OCI-LY7 (cell line): Measurements from ENCODE around the gene TSPAN5. TPM values are rescaled to one million over a fixed set of nuclear protein-coding genes. Genes with fewer than 3 reads are reported as not detected.

Experiments used
- BruUV-seq: library from RNA; stranded (reverse); fragments of 400-500 nt; replicated peaks from 2 replicates; lab custom pipeline; 2021; lab: Mats Ljungman, UMichigan
- CTCF ChIA-PET: fragments of 300-600 bp; sonication (Branson Sonifier 250); formaldehyde crosslinking; loops from one replicate; lab custom pipeline; 2022; ENCODE audit warnings: antibody characterized with exemption; ENCODE audit not compliant: unreplicated experiment; lab: Charles Lee
- POLR2A ChIA-PET: fragments of 300-600 bp; sonication (Branson Sonifier 250); formaldehyde crosslinking; loops from one replicate; lab custom pipeline; 2022; ENCODE audit warnings: antibody characterized with exemption; lab: Charles Lee
- DNase-seq: peaks from one replicate; pipeline ENCODE4 v3.0.0-alpha.2; 2015; ENCODE audit warnings: low spot score
- H2AFZ ChIP-seq: fragments of 200-600 bp; sonication (generic), shearing (Covaris generic); 2 replicates; pipeline ENCODE4 v1.6.1; 2014; ENCODE audit warnings: mild to moderate bottlenecking, antibody characterized with exemption, low read length, moderate library complexity
- H3K27ac ChIP-seq: fragments of 200-600 bp; sonication (generic); 2 replicates; pipeline ENCODE4 v1.5.1; 2014; ENCODE audit warnings: mixed run types, low read depth, mild to moderate bottlenecking, moderate library complexity, low read length, inconsistent platforms; ENCODE audit not compliant: poor library complexity, severe bottlenecking
- H3K36me3 ChIP-seq: fragments of 200-600 bp; sonication (generic); 2 replicates; pipeline ENCODE4 v1.6.1; 2014; ENCODE audit warnings: mild to moderate bottlenecking, antibody characterized with exemption, low read length, moderate library complexity, mixed read lengths; ENCODE audit not compliant: insufficient read depth
- H3K4me1 ChIP-seq: fragments of 200-600 bp; sonication (generic); 2 replicates; pipeline ENCODE4 v1.5.1; 2014; ENCODE audit warnings: mild to moderate bottlenecking, low read length; ENCODE audit not compliant: insufficient read depth, poor library complexity, severe bottlenecking
- H3K4me2 ChIP-seq: fragments of 200-600 bp; sonication (generic); 2 replicates; pipeline ENCODE4 v1.6.1; 2014; ENCODE audit warnings: mild to moderate bottlenecking, low read length
- H3K4me3 ChIP-seq: fragments of 200-600 bp; sonication (generic); 2 replicates; pipeline ENCODE4 v1.5.1; 2014; ENCODE audit warnings: mild to moderate bottlenecking, low read depth, low read length; ENCODE audit not compliant: poor library complexity, severe bottlenecking
- H3K79me2 ChIP-seq: fragments of 200-600 bp; sonication (generic); 2 replicates; pipeline ENCODE4 v1.6.1; 2016; ENCODE audit warnings: low read depth, mild to moderate bottlenecking, low read length, moderate library complexity, mixed read lengths; ENCODE audit not compliant: insufficient read depth
- H3K9me2 ChIP-seq: fragments of 200-600 bp; sonication (generic); 2 replicates; pipeline ENCODE4 v1.6.1; 2016; ENCODE audit warnings: mild to moderate bottlenecking, low read length, mixed read lengths; ENCODE audit not compliant: insufficient read depth
- H3K9me3 ChIP-seq: fragments of 200-600 bp; sonication (generic); 2 replicates; pipeline ENCODE4 v1.6.1; 2014; ENCODE audit warnings: mild to moderate bottlenecking, mixed run types, low read length, mixed read lengths
- H4K20me1 ChIP-seq: fragments of 200-600 bp; sonication (generic); 2 replicates; pipeline ENCODE4 v1.6.1; 2014; ENCODE audit warnings: mild to moderate bottlenecking, antibody characterized with exemption, low read length, moderate library complexity, mixed read lengths; ENCODE audit not compliant: insufficient read depth
- CTCF ChIP-seq: fragments of 200-600 bp; sonication (generic); conservative IDR thresholded peaks from 2 replicates; pipeline ENCODE4 v1.5.1; 2014; ENCODE audit warnings: mild to moderate bottlenecking, antibody characterized with exemption, low read length, moderate library complexity, mixed read lengths
- EZH2phosphoT487 ChIP-seq: fragments of 200-600 bp; sonication (generic); IDR thresholded peaks from 2 replicates; pipeline ENCODE4 v1.6.1; 2018; ENCODE audit warnings: low read depth, borderline replicate concordance, mild to moderate bottlenecking, mixed run types, antibody characterized with exemption, low read length, moderate library complexity, mixed read lengths
- intact Hi-C: fragments of 100-400 bp; cut with micrococcal nuclease; formaldehyde crosslinking; loops from one replicate; pipeline ENCODE4 v1.10.0; 2022; ENCODE audit not compliant: unreplicated experiment
- total RNA-seq, 2 experiments: library from RNA; depleted of rRNA in 1 of 2; stranded (reverse); fragments of >200 nt in 1 of 2; shearing (Covaris generic) in 1 of 2; gene quantifications; 2 replicates each; pipeline ENCODE4 v1.2.3, GENCODE V29; 2014 to 2022

The TSPAN5 gene
- total RNA-seq, 2 experiments from 2014 or later, result not detected

- CTCF ChIA-PET, result no interaction called here
These were observed 113.5 kb downstream of the TSPAN5 start for GRCh38 chr4:98544818-98545414.

DNA sequence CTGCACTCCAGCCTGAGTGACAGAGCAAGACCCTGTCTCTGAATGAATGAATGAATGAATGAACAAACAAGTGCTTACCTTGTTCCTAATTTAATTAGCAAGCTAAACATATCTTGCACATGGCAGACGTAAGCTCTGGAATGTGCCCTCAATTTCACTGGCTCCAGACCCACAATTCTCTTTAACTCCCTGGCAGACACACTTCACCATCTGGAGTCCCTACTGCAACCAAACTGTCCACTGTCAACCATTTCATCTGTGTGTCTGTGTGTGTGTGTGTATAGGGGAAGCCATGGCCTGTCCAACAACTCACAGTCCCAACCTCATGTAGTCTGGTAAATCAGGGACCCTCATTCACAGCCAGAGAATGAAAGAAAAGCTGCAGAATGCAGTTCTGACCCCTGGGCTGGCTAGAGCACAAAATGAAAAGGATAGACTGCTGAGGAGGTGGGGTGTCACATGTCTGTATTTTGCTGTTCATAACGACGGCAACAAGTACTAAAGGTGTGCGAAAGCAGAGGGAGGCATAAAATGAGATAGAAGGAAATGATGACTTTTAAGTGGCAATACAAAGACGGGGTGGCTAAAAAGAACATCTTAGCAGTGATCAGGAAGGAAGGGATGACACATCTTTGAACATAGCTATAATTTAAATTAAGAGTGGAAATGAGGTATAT, 114.1 kb downstream of the TSPAN5 start:
- intact Hi-C loops, result no loop called here
- no TSS peak for BruUV-seq

More at GRCh38 chr4:98544818-98545414, 113.5 kb downstream of the TSPAN5 start:
- BruUV-seq, result no TSS peak
- Histone ChIP-seq H4K20me1 (no peaks in the 10 kb centered on the region), H3K27ac (no peak overlapping the region), H3K9me3 (no peaks in the 10 kb centered on the region), H3K36me3 (no peaks in the 10 kb centered on the region), H3K4me3 (no peak overlapping the region), H2AFZ (no peak overlapping the region), H3K4me2 (no peak overlapping the region), H3K4me1 (no peaks in the 10 kb centered on the region), H3K9me2 (no peaks in the 10 kb centered on the region), H3K79me2 (no peaks in the 10 kb centered on the region)
- DNase-seq, result no peak
- intact Hi-C loops, result no loop called here
- POLR2A ChIA-PET, result interaction anchor here (0.7 to 1.6 kb wide), 2 partner anchors 9 to 14 kb away, joined by 4 to 5 read pairs; no protein-coding TSS in a partner anchor
- TF ChIP-seq CTCF (no peak), EZH2phosphoT487 (no peak)

More for the DNA sequence above, 114.1 kb downstream of the TSPAN5 start:
- H3K4me2 ChIP-seq, result no peak overlapping the region
- no peaks in the 10 kb centered on the region for H4K20me1 ChIP-seq
- TF ChIP-seq CTCF, result no peak
- TF ChIP-seq EZH2phosphoT487, result no peak
- no peaks in the 10 kb centered on the region for H3K4me1 ChIP-seq
- no peak overlapping the region for H3K27ac ChIP-seq
- no peaks in the 10 kb centered on the region for H3K36me3 ChIP-seq
- POLR2A ChIA-PET, result interaction anchor here (1.6 kb wide), 1 partner anchor 10 kb away, joined by 5 read pairs; no protein-coding TSS in a partner anchor
- no peaks in the 10 kb centered on the region for H3K79me2 ChIP-seq
- CTCF ChIA-PET, result no interaction called here
- H3K4me3 ChIP-seq, result no peak overlapping the region
- no peaks in the 10 kb centered on the region for H3K9me2 ChIP-seq
- H3K9me3 ChIP-seq, result no peaks in the 10 kb centered on the region
- DNase-seq, result no peak
- H2AFZ ChIP-seq, result no peak overlapping the region
